HG03520 (cell line): ENCODE measurements around the gene FANCD2.
A peak's percentile ranks its signal among the peaks of the same experiment; 100 is the strongest.
"Not testable (repeated sequence)": the region's sequence is repeated elsewhere in the genome, so short reads cannot be mapped to it uniquely, and the experiment has no call there.

ENCODE experiments used
- ATAC-seq: cut with Tn5 transposase; IDR thresholded peaks from one replicate; pipeline ENCODE4 v1.9.1; 2021; ENCODE audit warnings: mild to moderate bottlenecking, moderate library complexity; ENCODE audit not compliant: unreplicated experiment

Gene FANCD2

DNA sequence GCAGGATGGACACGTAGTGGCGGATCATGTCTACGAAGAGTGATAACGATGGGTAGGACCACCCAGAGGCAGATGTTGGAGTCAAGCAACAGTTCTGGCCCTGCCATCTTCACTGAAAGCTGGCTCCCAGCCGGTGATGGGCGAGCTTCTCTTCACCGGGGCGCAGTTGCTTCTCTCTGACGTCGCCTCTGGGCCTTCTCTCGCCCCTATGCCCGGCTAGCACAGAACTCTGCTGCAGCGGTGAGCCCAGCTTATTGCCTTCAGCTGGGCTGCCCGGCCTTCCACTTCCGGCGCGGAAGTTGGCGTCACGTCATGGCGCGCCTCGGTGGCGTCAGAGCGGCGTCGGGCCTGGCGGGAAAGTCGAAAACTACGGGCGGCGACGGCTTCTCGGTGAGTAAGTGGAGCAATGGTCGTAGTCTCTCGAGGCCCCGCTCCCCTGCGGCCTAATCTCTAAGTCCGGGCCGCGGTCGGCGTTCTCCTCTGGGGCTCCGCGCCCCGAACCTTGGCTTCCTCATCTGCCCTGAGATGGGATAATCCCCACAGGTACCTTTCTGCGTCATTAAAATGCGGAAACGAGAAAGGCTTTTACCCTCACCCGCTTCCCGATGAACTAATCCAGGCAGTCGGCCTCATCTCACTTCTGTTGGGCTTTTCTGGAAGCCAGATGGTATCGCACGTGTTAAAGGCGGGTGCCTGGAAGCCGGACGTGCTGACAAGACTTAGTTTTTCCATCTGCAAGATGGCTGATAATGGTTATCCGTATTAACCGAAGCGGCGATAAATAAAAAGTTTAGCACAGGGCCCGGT lies at the start of gene FANCD2:
Gene FANCD2, plus strand, starts transcription at position 354 of the 807 bp plus-strand sequence. CDS start 2,221 bp downstream, outside the sequence.
- ATAC-seq, result peak; percentile 87

DNA sequence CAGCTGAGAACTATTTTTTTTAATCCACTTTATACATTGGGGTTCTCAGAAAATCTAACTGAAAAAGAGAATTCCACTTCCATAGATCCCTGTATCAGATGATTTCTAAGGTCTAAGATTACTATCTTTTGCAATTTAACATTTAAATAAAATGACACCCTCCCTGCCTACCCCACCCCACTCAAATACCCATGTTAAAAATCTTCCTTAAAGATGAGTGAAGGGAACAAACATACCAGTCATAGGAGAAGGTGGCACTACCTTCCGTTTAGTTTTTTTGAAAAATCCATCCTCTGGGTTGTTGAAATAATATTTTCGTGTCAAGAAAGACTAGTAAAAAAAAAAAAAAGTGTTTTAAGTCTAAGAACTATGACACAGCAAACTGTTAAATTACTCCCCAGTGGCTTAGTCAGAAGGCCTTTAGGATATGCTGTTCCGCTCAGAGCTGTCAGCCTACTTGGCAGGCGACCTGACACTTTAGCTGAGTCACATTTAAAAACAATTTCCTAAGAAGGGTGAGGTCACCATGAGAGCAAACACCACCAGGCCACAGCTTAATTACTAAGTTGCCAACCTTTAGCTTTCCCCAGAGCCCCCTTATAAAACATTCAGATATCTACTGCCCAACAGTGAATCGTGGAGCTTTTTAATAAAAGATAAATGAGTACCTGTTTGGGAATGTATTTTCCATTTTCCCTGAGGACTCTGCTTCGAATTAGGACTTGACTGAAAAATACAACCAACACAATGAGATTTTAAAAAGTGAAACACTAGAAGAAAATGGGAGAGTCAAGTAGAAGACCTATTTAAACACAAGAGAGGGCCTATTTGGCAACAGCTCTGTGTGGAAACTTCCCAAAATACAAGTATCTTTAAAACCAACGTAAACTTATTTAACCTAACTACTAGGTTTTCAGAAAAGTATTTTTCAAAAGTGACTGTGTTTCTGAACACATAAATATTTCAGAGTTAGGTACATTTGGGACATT lies 49.2 kb upstream of the FANCD2 start:
- ATAC-seq, result no peak

DNA sequence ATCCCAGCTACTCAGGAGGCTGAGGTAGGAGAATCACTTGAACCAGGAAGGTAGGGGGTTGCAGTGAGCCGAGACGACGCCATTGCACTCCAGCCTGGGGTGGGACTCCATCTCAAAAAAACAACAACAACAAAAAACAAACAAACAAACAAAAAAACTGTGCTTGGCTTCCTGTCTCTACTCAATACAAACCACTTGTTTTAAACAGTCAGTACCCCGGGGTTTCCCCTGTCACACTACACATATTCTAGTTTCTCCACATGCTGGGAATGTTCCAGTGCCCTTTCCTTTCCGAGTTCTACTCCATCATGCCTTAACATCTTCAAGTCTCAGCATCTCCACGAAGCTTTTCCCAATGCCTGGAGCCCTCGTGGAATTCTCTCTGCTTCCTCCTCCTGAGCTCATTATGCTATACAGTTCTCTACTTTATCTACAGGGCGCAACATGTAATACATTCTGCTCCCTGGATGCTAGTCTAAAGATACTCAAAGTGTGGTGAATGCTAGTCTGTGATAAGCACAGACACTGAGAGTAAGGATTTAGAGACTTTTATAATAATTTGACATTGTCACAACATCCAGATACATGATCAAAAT lies 47.4 kb upstream of the FANCD2 start:
- no peak for ATAC-seq

DNA sequence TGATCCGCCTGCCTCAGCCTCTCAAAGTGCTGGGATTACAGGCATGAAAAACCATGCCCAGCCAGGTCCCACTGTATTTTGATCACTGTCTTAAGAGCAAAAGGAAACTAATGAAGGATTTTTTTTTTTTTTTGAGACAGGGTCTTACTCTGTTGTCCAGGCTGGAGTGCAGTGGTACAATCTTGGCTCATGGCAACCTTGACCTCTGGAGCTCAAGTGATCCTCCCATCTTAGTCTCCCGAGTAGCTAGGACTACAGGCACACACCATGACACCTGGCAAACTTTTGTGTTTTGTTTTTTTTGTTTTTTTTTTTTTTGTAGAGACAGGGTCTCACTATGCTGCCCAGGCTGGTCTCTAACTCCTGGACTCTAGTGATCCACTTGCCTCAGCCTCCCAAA lies 46.0 kb upstream of the FANCD2 start:
- ATAC-seq, result no peak

DNA sequence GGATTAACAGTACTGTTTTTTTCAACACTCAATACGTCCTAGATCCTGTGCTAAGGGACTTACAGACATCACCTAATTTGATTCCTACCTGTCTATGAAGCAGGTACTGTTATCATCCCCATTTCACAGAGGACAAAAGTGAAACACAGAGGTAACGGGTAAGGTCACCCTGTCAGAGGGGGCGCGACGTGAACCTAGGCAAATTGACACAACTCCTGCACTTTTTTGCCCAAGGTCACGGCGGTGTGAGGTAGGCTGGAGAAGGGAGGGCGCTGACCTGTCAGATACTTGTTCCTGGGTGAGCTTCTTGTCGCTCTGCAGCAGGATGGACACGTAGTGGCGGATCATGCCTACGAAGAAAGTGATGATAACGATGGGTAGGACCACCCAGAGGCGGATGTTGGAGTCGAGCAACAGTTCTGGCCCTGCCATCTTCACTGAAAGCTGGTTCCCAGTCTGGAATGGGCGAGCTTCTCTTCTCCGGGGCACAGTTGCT lies 40.0 kb upstream of the FANCD2 start:
- ATAC-seq, result peak; percentile 32

DNA sequence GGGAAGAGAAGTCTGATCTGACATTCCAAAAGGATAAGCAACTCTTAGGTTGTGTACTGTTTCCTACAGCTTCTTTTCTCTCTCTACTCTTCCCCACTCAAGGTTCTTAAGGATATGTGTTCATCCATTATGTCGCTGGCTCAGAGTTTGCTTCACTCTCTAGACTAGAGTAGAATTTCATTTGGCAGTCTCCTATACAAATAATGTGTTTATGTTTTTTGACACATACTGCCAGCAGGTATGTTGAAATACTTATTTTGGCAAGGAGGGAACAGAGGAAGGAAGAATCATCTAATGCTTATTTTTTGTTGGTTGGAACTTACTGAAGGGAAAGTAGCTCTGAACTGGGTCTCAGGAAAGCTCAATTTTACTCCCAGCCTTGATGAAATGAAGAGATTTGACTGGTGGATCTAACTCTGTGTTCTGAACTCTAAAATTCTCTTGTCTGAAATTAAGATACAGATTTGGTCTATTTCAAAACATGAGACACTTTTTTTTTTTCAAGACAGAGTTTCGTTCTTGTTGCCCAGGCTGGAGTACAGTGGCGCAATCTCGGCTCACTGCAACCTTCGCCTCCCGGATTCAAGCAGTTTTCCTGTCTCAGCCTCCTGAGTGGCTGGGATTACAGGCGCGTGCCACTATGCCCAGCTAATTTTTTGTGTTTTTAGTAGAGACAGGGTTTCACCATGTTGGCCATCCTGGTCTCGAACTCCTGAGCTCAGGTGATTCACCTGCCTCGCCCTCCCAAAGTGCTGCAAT lies 32.0 kb upstream of the FANCD2 start:
- ATAC-seq, result no peak

DNA sequence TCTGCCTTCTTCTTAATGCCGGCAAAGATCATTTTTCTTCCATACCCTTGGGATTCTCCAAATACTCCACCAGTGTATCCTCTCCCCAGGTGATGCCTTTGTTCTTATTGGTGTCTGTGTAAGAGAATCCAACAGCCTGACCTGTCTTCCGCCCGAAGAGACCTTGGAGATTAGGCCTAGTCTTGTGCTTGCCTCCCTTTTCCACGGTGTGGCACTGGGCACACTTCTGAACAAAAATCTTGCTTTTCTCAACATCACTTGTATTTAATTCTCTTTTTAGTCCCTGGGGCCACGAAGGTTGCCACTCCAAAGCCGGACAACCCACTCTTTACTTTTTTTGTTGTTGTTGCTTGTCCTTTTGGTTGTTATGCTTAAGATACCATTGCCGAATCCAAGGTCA lies 25.6 kb upstream of the FANCD2 start:
- no peak for ATAC-seq

DNA sequence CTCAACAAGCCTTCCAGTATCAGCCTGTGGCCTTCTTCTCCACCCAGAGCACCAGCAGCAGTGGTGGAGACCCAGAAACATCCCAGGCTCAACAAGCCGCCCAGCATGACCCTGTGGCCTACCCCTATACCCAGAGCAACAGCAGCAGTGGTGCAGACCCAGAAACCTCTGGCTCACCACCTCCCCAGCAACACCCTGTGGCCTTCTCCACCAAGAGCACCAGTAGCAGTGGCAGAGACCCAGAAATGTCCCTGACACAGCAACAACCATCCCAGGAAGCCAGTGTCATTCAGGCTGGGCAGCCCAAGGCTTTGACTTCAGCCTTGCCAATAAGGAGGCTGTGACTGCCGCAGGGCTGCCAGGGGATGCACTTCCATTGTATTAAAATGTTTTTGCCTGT lies 23.3 kb upstream of the FANCD2 start:
- no peak for ATAC-seq

DNA sequence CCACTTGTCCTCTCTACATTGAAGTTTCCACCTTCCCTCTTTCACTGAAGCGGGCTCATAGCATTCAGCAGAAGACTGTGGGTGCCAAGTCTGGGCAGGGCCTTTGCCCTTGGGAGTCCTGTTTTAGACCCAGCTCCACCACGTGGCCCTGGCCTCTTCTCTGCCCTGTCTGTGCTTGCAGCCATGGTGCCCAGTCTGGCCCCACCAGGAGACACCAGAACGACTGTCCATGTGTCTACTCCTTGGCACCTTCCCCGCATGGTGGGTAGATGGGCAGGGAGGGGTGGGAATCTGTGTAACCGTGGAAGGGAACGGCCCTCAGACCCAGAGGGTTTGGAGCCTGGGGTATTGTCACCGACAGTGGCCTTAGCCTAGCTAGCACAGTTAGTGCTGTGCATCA lies 21.7 kb upstream of the FANCD2 start:
- ATAC-seq, result no peak

DNA sequence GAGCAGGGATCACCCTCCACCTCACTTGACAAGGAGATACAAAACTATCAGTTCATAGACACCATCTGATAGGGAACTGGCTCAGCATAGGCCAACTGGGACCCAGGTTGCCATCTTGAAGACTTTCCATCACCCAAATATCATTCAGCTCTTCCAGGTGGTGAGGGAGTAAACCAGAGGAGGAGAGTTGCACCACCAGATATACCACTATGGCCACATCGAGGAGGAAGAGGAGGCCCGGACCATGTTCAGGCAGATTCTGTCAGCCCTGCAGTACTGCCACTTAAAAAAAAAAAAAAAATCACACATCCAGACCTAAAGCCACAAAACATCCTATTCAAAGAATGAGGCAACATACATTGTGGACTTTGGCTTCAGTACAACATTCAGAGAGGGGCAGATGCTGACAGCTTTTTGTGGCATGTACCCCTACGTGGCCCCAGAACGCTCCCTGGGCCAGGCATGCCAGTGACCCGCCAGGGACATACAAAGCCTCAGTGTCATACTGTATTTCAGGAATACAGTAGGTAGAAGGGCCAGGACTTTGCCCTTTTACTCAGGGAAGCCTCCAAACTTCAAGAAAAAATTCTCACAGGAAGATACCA lies 21.2 kb upstream of the FANCD2 start:
- no peak for ATAC-seq

DNA sequence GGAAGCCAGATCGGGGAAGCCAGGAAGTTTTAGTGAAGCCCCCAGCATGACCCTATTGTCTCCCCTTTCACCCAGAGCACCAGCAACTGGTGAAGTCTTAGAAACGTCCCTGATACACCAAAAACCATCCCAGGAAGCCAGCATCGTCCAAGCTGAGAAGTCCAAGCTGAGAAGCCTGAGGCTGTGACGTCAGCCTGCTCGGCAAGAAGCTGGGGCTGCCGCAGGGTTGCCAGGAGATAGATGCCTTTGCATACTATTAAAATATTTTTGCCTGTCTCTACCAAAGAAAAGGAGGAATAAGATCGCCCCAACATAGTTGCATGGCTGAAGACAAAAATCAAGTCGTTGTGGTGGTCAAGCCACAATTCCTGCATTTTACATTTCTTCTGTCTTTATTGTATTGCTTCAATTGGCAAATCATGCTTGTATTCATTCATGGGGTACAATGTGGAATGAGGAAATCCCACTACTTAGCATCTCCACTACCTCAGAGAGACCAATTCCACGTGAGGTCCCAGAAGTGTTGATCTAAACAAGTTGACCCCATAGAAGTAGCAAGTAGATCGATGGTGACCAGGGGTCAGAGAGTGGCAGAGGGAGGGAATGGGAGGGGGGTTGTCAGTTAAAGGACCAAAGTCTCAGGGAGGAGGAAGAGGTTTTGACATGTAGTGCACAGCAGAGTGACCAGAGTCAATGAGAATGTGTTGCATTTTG lies 20.0 kb upstream of the FANCD2 start:
- no peak for ATAC-seq

DNA sequence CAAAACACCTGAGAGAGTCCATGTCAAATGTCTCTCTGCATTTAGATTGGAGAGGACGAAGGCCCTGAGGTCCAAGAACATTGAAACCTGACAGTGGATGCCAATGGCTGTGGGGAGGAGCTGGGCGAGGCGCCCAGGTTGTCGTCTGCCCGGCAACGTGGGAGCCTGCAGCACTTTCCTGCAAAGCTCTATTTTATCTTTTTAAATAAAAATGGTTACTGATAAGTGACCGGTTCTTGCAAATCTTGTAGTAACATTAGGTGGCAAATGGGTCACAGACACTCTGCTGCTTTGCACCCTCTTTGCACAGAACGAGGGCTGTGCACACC lies 19.5 kb upstream of the FANCD2 start:
- no peak for ATAC-seq

DNA sequence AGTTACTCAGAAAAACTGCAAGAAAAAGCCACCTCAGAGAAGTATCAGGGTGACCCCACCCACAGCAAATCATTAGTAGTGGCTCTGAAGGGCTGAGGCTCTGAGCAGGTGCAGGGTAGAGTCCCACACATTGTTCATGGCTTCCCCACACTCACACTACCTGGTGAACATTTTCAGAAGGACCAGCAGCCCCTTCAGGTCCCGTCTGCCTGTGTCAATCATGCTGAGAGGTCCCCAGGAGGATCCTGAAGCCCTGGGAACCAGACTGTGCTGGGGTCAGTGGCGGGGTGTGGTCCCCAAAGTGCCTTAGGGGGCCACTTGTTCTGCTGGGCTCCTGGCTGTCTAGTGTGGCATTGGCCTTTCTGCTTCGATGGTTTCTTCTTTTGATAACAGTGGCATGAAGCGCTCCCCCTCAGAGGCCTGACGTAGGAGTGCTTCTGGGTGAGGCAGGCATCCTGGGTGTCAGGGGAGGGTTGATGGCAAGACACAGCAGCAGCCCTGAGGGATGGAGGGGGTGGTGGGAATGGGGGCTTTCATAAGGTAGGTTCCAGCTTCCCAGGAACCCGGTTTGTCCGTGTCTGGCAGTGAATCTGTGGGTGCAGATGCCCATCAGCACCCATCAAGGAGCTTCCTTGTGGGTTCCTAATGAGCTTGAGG lies 19.0 kb upstream of the FANCD2 start:
- ATAC-seq, result no peak

DNA sequence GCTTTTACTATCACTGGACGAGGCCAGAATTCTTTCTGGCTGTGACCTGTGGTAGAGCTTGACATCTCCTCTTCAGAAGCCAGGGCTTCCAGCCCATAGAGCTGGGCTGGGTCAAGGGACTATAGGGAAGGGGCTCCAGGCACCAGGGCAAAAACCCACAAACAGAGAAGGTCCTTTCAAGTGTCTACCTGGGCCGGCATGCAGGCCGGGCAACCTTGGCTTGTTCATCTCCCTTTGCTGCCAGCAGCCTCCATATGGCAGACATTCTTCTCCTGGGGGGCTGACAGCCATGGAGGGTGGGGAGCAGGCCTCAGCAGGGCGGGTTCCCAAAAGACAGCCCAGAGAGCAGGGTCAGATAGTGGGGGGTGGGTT lies 18.0 kb upstream of the FANCD2 start:
- ATAC-seq, result not testable (repeated sequence)

DNA sequence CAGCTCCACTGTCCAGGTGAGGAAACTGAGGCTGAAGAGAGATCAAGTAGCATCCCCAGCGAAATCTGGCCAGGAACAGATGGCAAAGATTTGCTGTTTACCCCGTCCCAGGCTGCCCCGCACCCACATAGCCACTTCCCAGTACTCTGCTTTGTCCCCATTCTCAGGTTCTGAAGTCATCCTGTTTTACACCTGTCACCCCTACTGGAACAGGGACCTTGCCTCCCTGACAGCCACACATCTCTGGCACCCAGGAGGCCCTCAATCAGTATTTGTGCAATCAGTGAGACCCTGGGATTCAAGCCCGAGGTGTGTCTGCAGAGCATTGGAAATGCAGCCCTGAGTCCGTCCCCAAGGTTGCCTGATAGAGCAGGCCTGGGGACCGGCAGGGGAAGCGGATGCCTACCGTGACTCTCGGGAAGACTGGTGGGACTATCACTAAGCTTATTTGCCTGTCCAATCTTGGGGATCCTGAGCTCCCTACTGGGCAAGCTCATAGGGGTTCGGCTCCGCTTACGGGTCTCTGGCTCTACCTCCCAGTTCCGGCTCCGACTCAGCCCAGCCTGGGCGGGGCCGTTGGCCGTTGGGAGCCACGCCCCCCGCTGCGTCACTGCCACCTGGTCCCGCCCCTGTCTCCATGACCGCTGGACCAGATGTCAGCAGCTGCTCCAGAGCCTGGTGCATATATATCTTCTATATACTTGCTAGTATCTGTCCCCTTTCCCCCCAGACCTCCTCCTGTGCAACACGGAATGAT lies 17.5 kb upstream of the FANCD2 start:
- peak; percentile 63 for ATAC-seq

DNA sequence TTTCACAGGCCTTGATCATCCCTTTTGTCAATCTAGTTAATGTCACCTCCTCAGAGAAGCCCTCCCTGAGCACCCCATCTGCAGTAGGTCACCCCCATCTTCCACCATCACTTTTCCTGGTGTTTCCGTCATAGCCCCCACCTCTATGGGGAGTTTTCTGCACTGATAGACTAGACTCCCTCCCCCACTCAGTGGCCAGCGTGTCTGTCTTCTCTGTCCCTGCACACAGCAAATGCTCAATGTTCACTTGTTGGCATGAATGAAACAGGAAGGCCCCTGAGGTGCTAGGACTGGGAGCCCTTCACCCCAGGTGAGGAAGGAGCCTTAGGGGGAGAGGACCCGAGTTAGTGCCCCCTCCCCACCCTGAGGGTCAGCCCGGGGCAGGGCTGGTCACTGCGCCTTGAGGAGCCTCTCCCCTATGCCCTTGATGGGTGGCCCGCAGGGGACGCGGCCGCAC lies 15.8 kb upstream of the FANCD2 start:
- ATAC-seq, result no peak

DNA sequence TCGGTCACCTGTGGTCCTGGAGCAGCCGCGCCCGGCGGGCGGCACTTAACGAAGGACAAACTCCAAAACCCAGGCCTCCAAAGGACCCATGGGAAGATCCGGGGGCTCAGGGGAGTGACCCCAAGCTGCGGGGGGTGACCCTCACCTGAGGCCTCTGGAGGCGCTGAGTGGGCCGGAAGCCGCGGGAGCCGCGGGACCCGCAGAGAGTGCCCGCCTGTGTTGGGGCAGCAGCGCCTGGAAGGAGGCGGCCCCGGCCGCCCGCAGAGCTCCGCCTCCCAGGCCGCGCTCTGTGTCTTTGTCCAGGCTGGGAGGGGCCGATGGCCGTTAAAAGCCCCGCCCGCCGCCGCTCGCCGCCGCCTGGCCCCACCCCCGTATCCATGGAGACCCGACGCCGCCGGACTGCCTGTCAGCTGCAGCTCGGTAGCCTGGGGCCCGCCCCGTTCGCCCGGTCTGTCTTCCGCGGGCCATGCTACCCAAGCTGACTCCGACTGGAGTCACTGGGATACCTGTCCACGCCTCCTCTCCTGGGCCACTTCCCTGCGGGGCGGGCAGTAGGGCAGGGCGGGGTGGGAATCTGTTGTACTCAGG lies 15.3 kb upstream of the FANCD2 start:
- peak; percentile 84 for ATAC-seq

DNA sequence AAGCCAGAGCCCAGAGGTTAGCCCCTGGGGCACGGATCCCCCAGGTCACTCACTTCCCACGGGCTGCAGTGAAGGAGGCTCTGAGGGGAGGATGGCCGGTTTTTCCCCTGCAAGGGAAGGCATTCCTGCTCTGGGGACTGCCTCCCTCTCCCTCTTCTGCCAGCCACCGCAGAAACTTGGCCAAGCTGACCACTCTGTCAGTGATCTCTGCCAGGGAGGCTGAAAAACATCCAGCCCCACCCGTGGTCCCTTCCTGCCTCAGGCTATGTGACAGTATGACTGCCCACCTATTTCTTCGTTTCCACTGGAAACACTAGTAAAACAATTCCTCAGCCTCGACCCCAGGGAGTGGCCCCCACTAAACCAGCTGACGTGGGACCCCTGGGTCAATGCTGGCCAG lies 14.6 kb upstream of the FANCD2 start:
- ATAC-seq, result no peak
